Measurements from ENCODE around the gene SRP14. TPM values are rescaled to one million over a fixed set of nuclear protein-coding genes. Genes with fewer than 3 reads are reported as not detected.

The SRP14 gene
- polyA plus RNA-seq, 2 of the 4 experiments (the other 2 are of a cell fraction), result 306 to 374 TPM

GRCh38 chr15:40040293-40040635 is 1.3 kb upstream of the SRP14 start:
- Histone ChIP-seq H3K4me2 (peak overlapping the region; percentile 76), H3K4me3 (peak overlapping the region; percentile 99; the same call in 1 of the 3 replicates), H3K27ac (no peak overlapping the region; a peak in 1 of 6 replicates), H3K9me3 (no peaks in the 10 kb centered on the region), H3K4me1 (peaks cover 18% of the 10 kb centered on the region; the same call in 2 of the 3 replicates)
- WGBS (ENCODE audit: missing lambda C conversion rate), result 92% methylated on average over 6 of the region's 6 CpGs
- ATAC-seq, result no peak
- POLR2A ChIA-PET, result no interaction called here
- no peak for DNase-seq (ENCODE audit: low read depth in 1 of 2, low spot score in 1 of 2)
- no peak for FAIRE-seq
- no peak for TF ChIP-seq POLR2A (IDR thresholded peaks at IDR 0.05; ENCODE audit: low read length)
- TF ChIP-seq NPAS2 (CRISPR knock-in tag; IDR thresholded peaks at IDR 0.05; ENCODE audit: borderline replicate concordance), result no peak
- TF ChIP-seq RNF2 (IDR thresholded peaks at IDR 0.05; ENCODE audit: borderline replicate concordance, low read depth), result no peak
- TF ChIP-seq SREBF2 (IDR thresholded peaks at IDR 0.05), result no peak
- TF ChIP-seq NR3C1 (IDR thresholded peaks at IDR 0.05), result no peak
- TF ChIP-seq HOXA7 (CRISPR knock-in tag; IDR thresholded peaks at IDR 0.05), result no peak
- no peak for TF ChIP-seq RAD21 (conservative IDR thresholded peaks at IDR 0.05 in 1 of 2, IDR thresholded peaks at IDR 0.05 in 1 of 2)
- TF ChIP-seq EHF (CRISPR knock-in tag; IDR thresholded peaks at IDR 0.05), result no peak
- TF ChIP-seq CHD4 (IDR thresholded peaks at IDR 0.05; ENCODE audit: borderline replicate concordance), result no peak
- TF ChIP-seq ZFP36 (IDR thresholded peaks at IDR 0.05; ENCODE audit: borderline replicate concordance, partially characterized antibody), result no peak
- no peak for TF ChIP-seq MAX (IDR thresholded peaks at IDR 0.05)
- no peak for TF ChIP-seq RCOR1 (IDR thresholded peaks at IDR 0.05; ENCODE audit: low read depth, low read length)
- TF ChIP-seq MAFK (IDR thresholded peaks at IDR 0.05; ENCODE audit: partially characterized antibody), result no peak
- TF ChIP-seq MYC (IDR thresholded peaks at IDR 0.05; ENCODE audit: borderline replicate concordance, low read length), result no peak
- no peak for TF ChIP-seq RARB (CRISPR knock-in tag; IDR thresholded peaks at IDR 0.05)
- TF ChIP-seq MAZ (IDR thresholded peaks at IDR 0.05; ENCODE audit: borderline replicate concordance, low read depth, low read length), result no peak
- TF ChIP-seq, protein P1, sequence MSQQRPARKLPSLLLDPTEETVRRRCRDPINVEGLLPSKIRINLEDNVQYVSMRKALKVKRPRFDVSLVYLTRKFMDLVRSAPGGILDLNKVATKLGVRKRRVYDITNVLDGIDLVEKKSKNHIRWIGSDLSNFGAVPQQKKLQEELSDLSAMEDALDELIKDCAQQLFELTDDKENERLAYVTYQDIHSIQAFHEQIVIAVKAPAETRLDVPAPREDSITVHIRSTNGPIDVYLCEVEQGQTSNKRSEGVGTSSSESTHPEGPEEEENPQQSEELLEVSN (IDR thresholded peaks at IDR 0.05; ENCODE audit: borderline replicate concordance, low read depth), result no peak
- TF ChIP-seq, protein P2, sequence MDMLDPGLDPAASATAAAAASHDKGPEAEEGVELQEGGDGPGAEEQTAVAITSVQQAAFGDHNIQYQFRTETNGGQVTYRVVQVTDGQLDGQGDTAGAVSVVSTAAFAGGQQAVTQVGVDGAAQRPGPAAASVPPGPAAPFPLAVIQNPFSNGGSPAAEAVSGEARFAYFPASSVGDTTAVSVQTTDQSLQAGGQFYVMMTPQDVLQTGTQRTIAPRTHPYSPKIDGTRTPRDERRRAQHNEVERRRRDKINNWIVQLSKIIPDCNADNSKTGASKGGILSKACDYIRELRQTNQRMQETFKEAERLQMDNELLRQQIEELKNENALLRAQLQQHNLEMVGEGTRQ (IDR thresholded peaks at IDR 0.05), result no peak
- no peak for TF ChIP-seq CBX8 (IDR thresholded peaks at IDR 0.05)
- CTCF ChIA-PET, result interaction anchor here (0.9 to 12.9 kb wide), 7 partner anchors 12 to 239 kb away, joined by 3 to 174 read pairs (median 4); partner anchors contain the start of gene BMF

- DNase-seq (ENCODE audit: low read depth in 1 of 2, low spot score in 1 of 2) (no peak), ATAC-seq (peak in 1 of 2 experiments; percentile 9; a peak in 1 of 6 replicates), FAIRE-seq (no peak)
- CTCF ChIA-PET, result interaction anchor here (0.9 to 12.9 kb wide), 3 partner anchors 64 to 236 kb away, joined by 3 to 174 read pairs (median 36); partner anchors contain the start of gene BMF
- POLR2A ChIA-PET, result interaction anchor here (0.6 kb wide), 1 partner anchor 103 kb away, joined by 3 read pairs; no protein-coding TSS in a partner anchor
- peak overlapping the region; percentile 76 for H3K4me2 ChIP-seq
- 4% methylated on average over 18 of the region's 18 CpGs for whole genome bisulfite sequencing (ENCODE audit: missing lambda C conversion rate)
- H3K9me3 ChIP-seq, result no peaks in the 10 kb centered on the region
- H3K27ac ChIP-seq, result peak overlapping the region; percentile 89
- TF ChIP-seq HOXB13 (CRISPR knock-in tag; IDR thresholded peaks at IDR 0.05; ENCODE audit: low read depth) (no peak), PBX3 (IDR thresholded peaks at IDR 0.05) (no peak), NPAS2 (CRISPR knock-in tag; IDR thresholded peaks at IDR 0.05; ENCODE audit: borderline replicate concordance) (no peak), CTCF (IDR thresholded peaks at IDR 0.05) (no peak), HDAC2 (IDR thresholded peaks at IDR 0.05) (no peak), ZSCAN20 (CRISPR knock-in tag; IDR thresholded peaks at IDR 0.05) (no peak), GATA3 (IDR thresholded peaks at IDR 0.05; ENCODE audit: borderline replicate concordance) (no peak), EHMT2 (IDR thresholded peaks at IDR 0.05; ENCODE audit: low read depth) (no peak), ESRRA (IDR thresholded peaks at IDR 0.05; ENCODE audit: borderline replicate concordance, low read length) (no peak), KDM1A (IDR thresholded peaks at IDR 0.05; ENCODE audit: low read depth) (no peak), MYC (IDR thresholded peaks at IDR 0.05; ENCODE audit: borderline replicate concordance, low read length) (no peak), CHD2 (IDR thresholded peaks at IDR 0.05; ENCODE audit: low read length, partially characterized antibody) (no peak), RARB (CRISPR knock-in tag; IDR thresholded peaks at IDR 0.05) (no peak), EP300 (IDR thresholded peaks at IDR 0.05) (no peak), FOSL2 (IDR thresholded peaks at IDR 0.05) (no peak), FOSL2 (CRISPR knock-in tag; IDR thresholded peaks at IDR 0.05) (no peak)
- TF ChIP-seq, protein P2 (IDR thresholded peaks at IDR 0.05), result no peak
- TF ChIP-seq, protein P1 (IDR thresholded peaks at IDR 0.05; ENCODE audit: borderline replicate concordance, low read depth), result no peak
- H3K4me1 ChIP-seq, result peaks cover 10% of the 10 kb centered on the region; the same call in 1 of the 3 replicates
- H3K4me3 ChIP-seq, result peak overlapping the region; percentile 99
These were observed 725 bp downstream of the SRP14 start for GRCh38 chr15:40038275-40038637.

All from A549 (cell line).